ENCODE data around the gene ZRANB1.

ZRANB1 gene

DNA sequence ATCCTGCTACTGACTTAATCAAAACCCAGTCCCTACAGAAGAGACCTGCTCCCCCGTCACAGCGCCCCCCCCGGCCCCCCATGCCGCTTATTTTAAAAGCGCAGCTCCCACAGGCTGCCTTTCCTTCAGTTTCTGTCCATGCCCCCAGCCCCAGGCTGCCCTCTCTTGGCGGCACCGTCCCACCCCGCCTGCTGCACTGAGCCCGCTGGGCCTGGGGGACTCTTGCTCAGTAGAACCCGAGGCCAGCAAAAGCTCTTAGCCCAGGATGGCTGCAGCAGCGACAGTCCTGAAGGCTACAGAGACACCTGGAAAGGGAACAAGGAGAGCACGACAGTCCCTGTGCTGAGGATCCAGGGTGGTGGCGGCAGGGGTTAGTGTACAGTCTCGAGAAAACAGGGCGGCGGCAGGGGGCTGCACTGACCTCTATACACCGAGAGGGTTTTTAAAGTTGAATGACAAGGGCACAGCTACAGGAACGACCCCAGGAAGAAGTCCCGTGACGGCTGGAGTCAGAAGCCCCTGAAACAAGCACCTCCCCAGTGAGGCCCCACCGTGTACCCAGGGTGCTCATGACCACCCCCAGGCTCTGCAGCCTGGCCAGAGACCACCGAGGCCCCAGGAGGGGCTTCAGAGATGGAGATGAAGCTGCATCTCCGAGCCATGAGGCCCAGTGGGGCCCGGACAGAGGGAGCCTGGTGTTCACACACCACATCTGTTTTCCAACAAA lies 54.4 kb downstream of the ZRANB1 start:
- no peak for DNase-seq

GRCh38 chr10:124996854-124997215 lies 54.9 kb downstream of the ZRANB1 start:
- no peak for DNase-seq

DNA sequence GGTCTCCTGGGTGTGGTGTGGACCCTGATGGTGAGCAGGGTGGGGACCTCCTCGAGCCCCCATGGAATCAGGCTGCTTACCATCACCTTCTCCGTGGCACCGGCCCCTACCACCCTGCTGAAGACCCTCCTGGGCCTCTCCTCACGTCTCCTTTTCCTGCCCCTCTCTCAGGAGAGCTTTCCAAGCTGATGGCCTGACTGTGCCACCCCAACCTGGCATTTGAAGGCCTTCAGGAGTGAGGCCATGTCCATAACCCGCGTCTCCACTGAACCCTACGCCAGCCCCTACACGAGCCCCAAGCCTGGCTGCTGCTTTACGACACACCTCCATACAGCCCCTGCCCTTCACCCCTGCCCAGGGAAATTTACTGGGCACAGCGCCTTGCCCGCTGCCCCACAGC lies 55.4 kb downstream of the ZRANB1 start:
- DNase-seq, result no peak

DNA sequence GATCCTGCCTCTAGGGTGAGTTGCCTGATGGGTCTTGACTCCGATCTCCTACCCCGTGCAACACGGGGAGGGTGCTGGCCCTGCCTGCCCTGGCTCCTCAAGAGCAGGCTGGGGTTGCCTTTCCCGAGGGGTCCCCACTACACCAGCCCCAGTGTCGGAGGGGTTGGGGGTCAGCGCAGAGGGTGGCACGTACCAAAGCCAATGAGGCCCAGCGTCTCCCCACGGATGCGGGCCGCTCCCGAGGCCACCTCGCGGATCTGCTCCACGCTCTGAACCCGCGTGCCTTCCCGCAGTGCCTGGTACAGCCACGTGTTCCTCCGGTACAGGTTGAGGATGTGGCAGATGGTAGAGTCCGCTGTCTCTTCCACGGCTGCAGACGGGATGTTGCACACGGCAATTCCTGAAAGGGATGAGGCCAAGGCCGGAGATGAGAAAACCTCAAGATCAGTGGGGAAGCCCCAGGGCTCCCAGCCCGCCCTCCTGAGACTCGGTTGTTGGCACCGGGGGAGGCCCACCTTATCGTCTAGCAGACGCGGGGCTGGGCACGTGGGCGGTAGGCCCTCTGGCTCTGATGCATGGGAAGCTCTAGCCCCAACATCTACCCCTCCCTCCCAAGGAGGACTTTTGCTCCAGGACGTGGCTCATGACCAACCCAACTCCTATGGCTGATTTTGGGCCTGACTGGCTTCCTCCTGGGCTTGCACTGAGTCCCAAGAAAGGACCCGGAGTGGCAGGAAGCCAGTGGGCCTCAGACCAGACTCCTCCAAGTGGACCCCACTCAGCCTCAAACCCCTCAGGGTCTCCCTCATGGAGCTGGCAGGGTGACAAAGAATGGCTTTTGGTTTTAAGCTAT lies 56.1 kb downstream of the ZRANB1 start:
- DNase-seq, result no peak

GRCh38 chr10:124998624-124999291 lies 56.8 kb downstream of the ZRANB1 start:
- no peak for DNase-seq

- no peak for DNase-seq
Observed at GRCh38 chr10:124999433-125000365, 57.8 kb downstream of the ZRANB1 start.

- no peak for DNase-seq
Observed at GRCh38 chr10:125000366-125001312, 58.7 kb downstream of the ZRANB1 start.

- no peak for DNase-seq
Observed at GRCh38 chr10:125001313-125002046, 59.6 kb downstream of the ZRANB1 start.

DNA sequence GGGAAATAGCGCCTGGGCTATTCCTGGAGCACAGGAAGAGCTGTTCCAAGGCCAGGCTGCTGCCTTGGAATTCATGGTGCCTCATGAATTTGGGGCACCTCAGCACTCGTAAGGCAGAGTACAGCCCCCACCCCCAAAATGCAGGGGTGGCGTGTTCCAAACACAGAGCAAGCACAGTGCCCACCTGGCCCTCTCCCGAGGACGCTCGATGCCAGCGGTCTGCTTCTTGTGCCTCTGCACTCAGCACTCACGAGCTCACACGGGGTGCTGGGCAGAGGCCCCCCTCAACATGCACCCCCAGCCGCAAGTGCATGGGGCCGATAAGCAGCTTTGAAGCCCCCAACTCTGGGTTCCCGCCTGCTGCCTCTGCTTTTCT lies 60.1 kb downstream of the ZRANB1 start:
- no peak for DNase-seq

DNA sequence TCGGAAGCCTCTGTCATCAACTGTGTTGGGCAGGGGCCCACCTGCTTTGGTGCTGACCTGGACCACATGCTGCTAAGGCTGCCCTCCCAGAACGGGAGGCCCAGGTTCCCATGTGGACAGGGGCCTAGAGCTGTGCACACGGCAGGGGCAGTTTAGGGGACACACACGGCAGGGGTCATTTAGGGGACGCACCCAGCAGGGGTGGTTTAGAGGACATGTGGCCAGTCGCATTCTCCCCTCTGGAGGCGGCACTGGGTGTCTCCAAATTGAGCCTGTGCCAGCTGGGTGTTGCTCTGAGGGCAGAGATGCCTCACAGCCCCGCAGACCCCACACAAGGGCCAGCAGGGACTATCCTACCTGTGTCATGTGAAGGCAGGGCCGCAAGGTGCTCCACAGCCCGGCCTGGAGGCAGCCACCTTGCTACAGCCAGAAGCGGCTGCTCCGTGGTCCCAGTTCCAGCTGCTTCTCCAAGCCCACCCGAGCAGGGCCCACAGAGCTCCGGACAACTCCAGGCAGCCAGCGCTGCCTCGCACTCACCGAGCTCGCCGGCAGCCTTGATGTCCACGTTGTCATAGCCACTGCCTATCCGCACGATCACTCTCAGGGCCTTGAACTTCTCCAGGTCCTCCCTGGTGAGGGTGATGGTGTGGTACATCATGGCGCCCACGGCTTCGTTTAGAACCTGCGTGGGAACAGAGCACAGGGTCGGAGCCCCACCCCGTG lies 60.7 kb downstream of the ZRANB1 start:
- DNase-seq, result no peak

- no peak for DNase-seq
Observed at GRCh38 chr10:125003146-125003900, 61.4 kb downstream of the ZRANB1 start.

- no peak for DNase-seq
Observed at GRCh38 chr10:125003901-125004467, 62.1 kb downstream of the ZRANB1 start.

- DNase-seq, result no peak
Observed at GRCh38 chr10:125004571-125005311, 62.8 kb downstream of the ZRANB1 start.

GRCh38 chr10:125005312-125006187 lies 63.6 kb downstream of the ZRANB1 start:
- DNase-seq, result no peak

GRCh38 chr10:125006188-125006680 lies 64.3 kb downstream of the ZRANB1 start:
- no peak for DNase-seq

GRCh38 chr10:125006921-125007426 lies 65.1 kb downstream of the ZRANB1 start:
- no peak for DNase-seq

DNA sequence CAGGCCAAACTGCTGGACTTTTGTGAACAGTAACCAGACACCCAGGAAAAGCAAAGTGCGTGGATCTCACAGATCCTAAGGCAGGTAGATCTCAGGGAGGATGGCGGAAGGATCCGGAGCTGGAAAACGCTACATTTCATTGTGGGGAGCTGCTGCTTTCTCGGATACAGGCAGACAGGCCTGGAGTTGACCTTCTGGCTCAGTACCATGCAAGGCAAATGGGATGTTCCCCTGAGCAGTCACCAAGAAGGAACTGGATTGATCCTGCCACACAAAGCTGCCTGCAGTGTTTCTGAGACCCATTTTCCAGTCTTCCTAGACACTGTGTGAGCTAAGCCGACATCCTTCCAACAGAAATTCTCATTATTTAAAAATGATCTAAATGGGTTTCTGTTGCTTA lies 65.5 kb downstream of the ZRANB1 start:
- DNase-seq, result no peak

All from activated CD4-positive, alpha-beta T cell treated with anti-CD3 and anti-CD28 coated beads for 4 hours (primary cell).